Measurements from ENCODE around the gene PRKCE. TPM values are rescaled to one million over a fixed set of nuclear protein-coding genes. Genes with fewer than 3 reads are reported as not detected.

Gene PRKCE
- total RNA-seq, 1 donor from 2014 or later: 24.2 TPM

DNA sequence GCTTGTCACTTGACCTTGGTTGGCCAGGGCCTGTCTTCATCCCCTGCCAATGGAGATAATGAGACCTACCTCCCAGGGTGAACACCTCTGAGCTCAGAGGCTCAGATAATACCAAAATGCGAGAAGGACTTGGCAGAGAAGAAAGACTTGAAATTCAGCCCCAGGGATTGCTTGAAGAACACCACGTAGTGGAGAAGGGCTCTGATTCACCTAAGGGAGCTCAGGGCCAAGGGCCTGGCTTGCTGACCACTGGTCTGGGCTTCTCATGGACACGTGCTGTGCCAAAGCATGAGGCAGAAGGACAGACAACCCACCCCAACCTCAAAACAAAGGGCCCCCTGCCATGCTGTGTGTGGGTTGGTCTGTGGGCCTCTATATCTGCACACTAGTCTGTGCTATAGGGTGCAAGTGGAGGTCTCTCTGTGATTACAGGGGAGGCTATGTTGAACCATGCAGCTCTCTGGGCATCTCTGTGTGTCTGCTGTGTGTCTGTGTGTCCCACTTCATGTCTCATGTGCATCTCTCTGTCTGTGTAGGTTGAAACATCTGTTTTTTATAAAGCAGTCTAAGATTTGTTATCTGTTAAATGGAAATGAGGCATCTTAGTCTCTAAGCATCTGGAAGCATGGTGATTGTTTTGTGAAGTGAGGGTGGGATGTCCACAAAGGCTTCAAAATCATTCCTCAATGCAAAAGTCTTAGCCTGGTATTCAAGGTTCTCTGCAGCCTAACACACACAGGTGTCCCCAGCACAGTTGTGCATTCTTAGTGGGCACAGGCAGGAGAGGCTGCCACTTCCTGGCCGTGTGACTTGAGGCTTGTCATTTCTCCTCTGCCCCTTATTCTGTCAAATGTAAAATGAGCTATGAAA lies 584.8 kb downstream of the PRKCE start:
- Mint-ChIP-seq H3K4me3 (ENCODE audit: unreplicated experiment) (no peak overlapping the region), H3K4me1 (ENCODE audit: unreplicated experiment) (peaks cover 6% of the 10 kb centered on the region), H3K27me3 (ENCODE audit: unreplicated experiment) (peaks cover 10% of the 10 kb centered on the region), H3K27ac (ENCODE audit: unreplicated experiment) (no peak overlapping the region), H3K36me3 (ENCODE audit: low read depth, unreplicated experiment) (no peaks in the 10 kb centered on the region), H3K9me3 (ENCODE audit: unreplicated experiment) (no peaks in the 10 kb centered on the region)
- DNase-seq (ENCODE audit: low spot score): no peak
- TF ChIP-seq, protein P1, sequence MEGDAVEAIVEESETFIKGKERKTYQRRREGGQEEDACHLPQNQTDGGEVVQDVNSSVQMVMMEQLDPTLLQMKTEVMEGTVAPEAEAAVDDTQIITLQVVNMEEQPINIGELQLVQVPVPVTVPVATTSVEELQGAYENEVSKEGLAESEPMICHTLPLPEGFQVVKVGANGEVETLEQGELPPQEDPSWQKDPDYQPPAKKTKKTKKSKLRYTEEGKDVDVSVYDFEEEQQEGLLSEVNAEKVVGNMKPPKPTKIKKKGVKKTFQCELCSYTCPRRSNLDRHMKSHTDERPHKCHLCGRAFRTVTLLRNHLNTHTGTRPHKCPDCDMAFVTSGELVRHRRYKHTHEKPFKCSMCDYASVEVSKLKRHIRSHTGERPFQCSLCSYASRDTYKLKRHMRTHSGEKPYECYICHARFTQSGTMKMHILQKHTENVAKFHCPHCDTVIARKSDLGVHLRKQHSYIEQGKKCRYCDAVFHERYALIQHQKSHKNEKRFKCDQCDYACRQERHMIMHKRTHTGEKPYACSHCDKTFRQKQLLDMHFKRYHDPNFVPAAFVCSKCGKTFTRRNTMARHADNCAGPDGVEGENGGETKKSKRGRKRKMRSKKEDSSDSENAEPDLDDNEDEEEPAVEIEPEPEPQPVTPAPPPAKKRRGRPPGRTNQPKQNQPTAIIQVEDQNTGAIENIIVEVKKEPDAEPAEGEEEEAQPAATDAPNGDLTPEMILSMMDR (IDR thresholded peaks at IDR 0.05; ENCODE audit: unreplicated experiment): no peak

GRCh38 chr2:46236876-46237859 lies 585.7 kb downstream of the PRKCE start:
- Mint-ChIP-seq H3K9me3 (ENCODE audit: unreplicated experiment) (no peaks in the 10 kb centered on the region), H3K27ac (ENCODE audit: unreplicated experiment) (no peak overlapping the region), H3K36me3 (ENCODE audit: low read depth, unreplicated experiment) (no peaks in the 10 kb centered on the region), H3K27me3 (ENCODE audit: unreplicated experiment) (peaks cover 10% of the 10 kb centered on the region), H3K4me3 (ENCODE audit: unreplicated experiment) (no peak overlapping the region), H3K4me1 (ENCODE audit: unreplicated experiment) (peaks cover 6% of the 10 kb centered on the region)
- TF ChIP-seq, protein P1 (IDR thresholded peaks at IDR 0.05; ENCODE audit: unreplicated experiment): no peak
- DNase-seq (ENCODE audit: low spot score): no peak

Other genes starting within 250 kb of the PRKCE start
- gene SRBD1, start 40.4 kb upstream of the PRKCE start, total RNA-seq (ENCODE audit: unreplicated experiment): 18.2 TPM

Data from endothelial cell (in vitro differentiated cells).